Sciatic nerve (tissue), 2 donors: ENCODE data around the gene SLC5A5. TPM values are rescaled to one million over a fixed set of nuclear protein-coding genes. Genes with fewer than 3 reads are reported as not detected.
A peak's percentile ranks its signal among the peaks of the same experiment; 100 is the strongest.
"Not testable (repeated sequence)": the region's sequence is repeated elsewhere in the genome, so short reads cannot be mapped to it uniquely, and the experiment has no call there.

Experiments used
- ATAC-seq: fragments of 200-7000 bp; cut with Tn5 transposase; one replicate; pipeline ENCODE4 v1.9.1; 2020; ENCODE audit warnings: mild to moderate bottlenecking, moderate library complexity
- DNase-seq: peaks from one replicate; pipeline ENCODE4 v3.0.0-alpha.2; 2020; ENCODE audit warnings: low spot score
- intact Hi-C: fragments of 100-400 bp; cut with DNase I; formaldehyde crosslinking; loops from one replicate; pipeline ENCODE4 v1.14.2; 2022
- total RNA-seq: library from RNA; stranded (reverse); fragmentation: NEBNext Ultra II Directional; extraction: Animal tissue kit (Norgen Biotek cat#: 25700); gene quantifications from one replicate; pipeline ENCODE4 v1.2.1, GENCODE V29; 2021
- donor health status: DM: no; HTN: no; CAD: no.
- donor health status: DM: no; HTN: no; CAD: no.

Gene SLC5A5
- total RNA-seq, 1 donor from 2014 or later, result not detected

GRCh38 chr19:17866964-17867486 lies 4.7 kb upstream of the SLC5A5 start:
- intact Hi-C loops, result no loop called here
- ATAC-seq (no peak), DNase-seq (no peak)

DNA sequence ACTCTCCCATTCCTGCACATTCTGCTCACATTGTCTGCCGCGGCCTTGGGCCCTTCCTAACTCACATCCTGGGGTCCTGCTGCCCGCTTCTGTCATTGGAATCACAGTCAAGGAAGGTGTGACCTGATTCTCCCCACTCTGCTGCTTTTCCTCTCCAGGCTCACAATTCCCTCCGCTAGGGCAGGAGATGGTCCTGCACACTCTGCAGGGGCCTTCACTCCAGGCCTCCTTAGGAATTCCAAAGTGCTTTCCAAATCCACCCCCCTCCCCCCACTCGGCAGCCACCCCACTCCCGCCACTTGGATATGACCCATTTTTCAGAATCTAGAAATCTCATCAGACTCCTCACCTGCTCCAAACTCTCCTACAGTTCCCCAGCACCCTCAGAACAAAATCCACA lies 3.1 kb upstream of the SLC5A5 start:
- no peak for DNase-seq
- ATAC-seq, result no peak
- intact Hi-C loops, result no loop called here

DNA sequence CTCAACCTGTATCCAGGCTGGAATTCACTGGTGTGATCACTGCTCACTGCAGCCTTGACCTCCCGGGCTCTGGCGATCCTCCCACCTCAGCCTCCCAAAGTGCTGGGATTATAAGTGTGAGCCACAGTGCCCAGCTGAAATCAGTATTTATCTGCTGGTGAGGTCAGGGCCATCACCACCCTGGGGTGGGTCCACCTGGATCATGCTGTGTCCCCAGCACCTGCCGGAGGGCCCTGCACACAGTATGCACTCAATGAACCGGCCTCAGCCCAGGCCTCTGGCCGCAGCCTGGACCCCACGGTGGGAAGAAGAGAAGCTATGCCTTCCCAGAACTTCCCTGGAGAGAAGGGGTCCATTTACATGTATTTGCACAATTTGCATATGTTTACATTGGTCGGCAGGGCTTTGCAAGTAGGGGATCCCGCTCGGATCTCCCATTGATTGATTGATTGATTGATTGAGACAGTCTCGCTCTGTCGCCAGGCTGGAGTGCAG lies 2.6 kb upstream of the SLC5A5 start:
- intact Hi-C loops, result no loop called here
- no peak for DNase-seq
- no peak for ATAC-seq

DNA sequence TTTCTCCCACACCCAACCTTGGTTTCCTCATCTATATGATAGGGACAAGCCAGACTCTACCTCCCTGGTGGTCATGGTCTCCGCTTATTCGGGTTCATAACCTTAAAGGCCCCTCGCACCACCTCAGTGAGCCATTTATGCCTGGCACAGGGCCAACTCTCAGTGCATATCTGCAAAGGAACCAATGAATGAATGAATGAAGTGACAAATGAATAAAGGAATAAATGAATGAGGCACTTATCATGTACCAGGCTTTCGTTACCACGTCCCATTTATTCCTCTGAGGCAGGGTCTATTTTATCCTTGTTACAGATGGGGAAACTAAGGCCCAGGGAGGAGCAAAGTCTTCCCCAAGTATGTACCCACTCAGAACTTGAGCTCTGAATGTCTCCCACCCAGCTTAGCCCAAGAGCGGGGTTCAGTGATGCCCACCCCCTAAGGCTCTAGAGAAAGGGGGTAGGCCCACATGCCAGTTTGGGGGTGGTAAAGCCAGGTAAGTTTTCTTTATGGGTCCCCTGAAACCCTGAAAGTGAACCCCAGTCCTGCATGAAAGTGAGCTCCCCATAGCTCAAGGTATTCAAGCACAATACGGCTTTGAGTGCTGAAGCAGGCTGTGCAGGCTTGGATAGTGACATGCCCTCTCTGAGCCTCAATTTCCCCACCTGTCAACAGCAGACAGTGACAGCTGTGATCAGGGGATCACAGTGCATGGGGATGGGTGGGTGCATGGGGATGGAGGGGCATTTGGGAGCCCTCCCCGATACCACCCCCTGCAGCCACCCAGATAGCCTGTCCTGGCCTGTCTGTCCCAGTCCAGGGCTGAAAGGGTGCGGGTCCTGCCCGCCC lies 490 bp upstream of the SLC5A5 start:
- no peak for DNase-seq
- intact Hi-C loops, result no loop called here
- no peak for ATAC-seq

- intact Hi-C loops, result no loop called here
- DNase-seq, result no peak
- peak; percentile 13 for ATAC-seq
Observed at GRCh38 chr19:17872251-17873001, 681 bp downstream of the SLC5A5 start.

GRCh38 chr19:17873786-17874757 lies 2.3 kb downstream of the SLC5A5 start:
- intact Hi-C loops, result no loop called here
- DNase-seq, result no peak
- no peak for ATAC-seq

GRCh38 chr19:17874758-17875135 lies 3.0 kb downstream of the SLC5A5 start:
- ATAC-seq, result no peak
- DNase-seq, result no peak
- intact Hi-C loops, result no loop called here

DNA sequence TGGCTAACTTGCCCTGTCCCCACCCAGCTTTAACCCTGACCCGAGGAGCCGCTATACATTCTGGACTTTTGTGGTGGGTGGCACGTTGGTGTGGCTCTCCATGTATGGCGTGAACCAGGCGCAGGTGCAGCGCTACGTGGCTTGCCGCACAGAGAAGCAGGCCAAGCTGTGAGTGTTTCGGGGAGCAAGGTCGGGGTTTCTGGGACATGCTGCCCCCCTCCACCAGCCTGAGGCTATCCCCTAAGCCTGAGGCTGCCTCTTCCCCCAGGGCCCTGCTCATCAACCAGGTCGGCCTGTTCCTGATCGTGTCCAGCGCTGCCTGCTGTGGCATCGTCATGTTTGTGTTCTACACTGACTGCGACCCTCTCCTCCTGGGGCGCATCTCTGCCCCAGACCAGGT lies 6.0 kb downstream of the SLC5A5 start:
- intact Hi-C loops, result no loop called here
- no peak for DNase-seq
- no peak for ATAC-seq

GRCh38 chr19:17879466-17879865 lies 7.7 kb downstream of the SLC5A5 start:
- intact Hi-C loops, result no loop called here
- DNase-seq (no peak), ATAC-seq (no peak)

GRCh38 chr19:17881701-17882100 lies 10.0 kb downstream of the SLC5A5 start:
- intact Hi-C loops, result no loop called here
- DNase-seq (no peak), ATAC-seq (no peak)

- DNase-seq, result no peak
- ATAC-seq, result no peak
- intact Hi-C loops, result no loop called here
Observed at GRCh38 chr19:17883627-17884410, 12.1 kb downstream of the SLC5A5 start.

GRCh38 chr19:17886515-17886914 lies 14.8 kb downstream of the SLC5A5 start:
- no peak for DNase-seq
- intact Hi-C loops, result no loop called here
- ATAC-seq, result no peak

DNA sequence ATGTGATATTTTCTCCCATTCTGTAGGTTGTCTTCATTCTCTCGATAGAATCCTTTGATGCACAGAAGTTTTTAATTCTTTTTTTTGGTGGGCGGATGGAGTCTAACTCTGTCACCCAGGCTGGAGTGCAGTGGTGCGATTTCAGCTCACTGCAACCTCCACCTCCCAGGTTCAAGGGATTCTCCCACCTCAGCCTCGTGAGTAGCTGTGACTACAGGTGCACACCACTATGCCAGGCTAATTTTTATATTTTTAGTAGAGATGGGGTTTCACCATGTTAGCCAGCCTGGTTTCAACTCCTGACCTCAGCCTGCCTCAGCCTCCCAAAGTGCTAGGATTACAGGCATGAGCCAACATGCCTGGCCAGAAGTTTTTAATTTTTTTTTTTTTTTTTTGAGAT lies 15.5 kb downstream of the SLC5A5 start:
- DNase-seq, intact Hi-C loops, ATAC-seq: not testable (repeated sequence)

DNA sequence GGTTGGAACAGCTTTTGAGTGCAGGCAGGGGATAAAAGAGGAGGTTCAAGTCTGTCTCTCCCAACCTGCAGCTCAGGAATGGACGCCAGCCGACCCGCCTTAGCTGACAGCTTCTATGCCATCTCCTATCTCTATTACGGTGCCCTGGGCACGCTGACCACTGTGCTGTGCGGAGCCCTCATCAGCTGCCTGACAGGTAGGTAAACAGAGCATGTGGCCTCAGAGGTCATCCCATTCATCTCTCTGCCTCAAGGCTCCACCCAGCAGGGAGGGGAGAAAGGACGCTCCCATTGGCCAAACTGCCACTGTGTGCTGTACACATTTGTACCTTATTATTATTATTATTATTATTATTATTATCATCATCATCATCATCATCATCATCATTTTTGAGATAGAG lies 16.5 kb downstream of the SLC5A5 start:
- intact Hi-C loops, result no loop called here
- ATAC-seq (no peak), DNase-seq (no peak)

DNA sequence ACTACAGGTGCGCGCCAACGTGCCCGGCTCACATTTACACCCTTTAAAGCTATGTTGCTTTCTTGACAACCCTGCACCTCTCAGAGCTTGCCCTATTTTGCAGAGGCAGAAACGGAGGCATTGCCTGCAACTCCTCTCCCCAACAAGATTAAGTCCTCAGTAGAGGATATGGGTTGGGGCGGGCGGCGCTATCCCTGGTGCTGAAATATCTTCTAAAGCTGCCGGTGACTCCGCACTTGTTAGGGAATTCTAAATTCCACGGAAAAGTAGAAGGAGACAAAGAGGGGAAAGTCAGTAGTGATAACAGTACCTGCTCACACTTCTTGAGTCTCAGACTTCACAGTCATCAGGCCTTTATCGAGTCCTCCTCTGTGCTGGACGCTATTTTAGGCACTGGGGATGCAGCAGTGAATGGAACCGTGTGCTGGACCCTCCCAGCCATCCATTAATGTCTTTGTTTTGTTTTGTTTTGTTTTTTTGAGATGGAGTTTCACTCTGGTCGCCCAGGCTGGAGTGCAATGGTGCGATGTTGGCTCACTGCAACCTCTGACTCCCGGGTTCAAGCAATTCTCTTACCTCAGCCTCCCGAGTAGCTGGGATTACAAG lies 18.0 kb downstream of the SLC5A5 start:
- intact Hi-C loops, result no loop called here
- no peak for ATAC-seq
- no peak for DNase-seq

DNA sequence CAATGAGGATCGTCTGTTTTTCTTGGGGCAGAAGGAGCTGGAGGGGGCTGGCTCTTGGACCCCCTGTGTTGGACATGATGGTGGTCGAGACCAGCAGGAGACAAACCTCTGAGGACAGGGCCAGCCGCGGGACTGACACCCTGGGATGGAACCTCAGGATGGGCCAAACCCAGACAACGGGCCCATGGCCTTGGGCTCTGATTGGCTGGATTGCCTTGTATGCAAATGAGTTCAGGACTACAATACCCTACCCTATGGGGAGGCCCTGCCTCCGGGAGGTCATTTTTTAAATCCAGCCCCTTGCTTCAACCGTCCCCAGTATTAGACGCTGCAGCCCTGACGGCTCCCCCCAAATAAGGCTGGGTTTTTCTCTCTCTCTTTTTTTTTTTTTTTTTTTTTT lies 22.0 kb downstream of the SLC5A5 start:
- no peak for ATAC-seq
- intact Hi-C loops, result no loop called here
- no peak for DNase-seq

GRCh38 chr19:17902701-17903100 lies 31.0 kb downstream of the SLC5A5 start:
- DNase-seq (no peak), ATAC-seq (no peak)
- intact Hi-C loops, result no loop called here

DNA sequence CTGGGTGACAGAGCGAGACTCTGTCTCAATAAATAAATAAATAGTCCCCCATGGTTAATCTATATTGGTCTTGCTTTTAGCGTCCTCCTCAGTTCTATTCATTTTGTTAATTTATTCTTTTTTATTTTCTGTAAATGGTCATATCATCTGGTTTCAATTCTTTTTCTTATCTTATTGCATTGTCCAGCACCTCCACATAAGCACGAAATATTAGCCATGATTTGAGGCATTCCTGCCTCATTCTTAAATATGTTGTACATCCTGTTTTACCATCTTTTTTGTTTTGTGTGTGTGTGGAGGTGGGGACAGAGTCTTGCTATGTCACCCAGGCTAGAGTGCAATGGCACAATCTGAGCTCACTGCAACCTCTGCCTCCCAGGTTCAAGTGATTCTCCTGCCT lies 36.5 kb downstream of the SLC5A5 start:
- intact Hi-C loops, result loop anchor here (5.0 kb wide), 1 partner anchor 871 kb away; no protein-coding TSS in a partner anchor
- ATAC-seq, result no peak
- no peak for DNase-seq
